ENCODE measurements around the gene SGPP1. TPM values are rescaled to one million over a fixed set of nuclear protein-coding genes. Genes with fewer than 3 reads are reported as not detected.
"Not testable (repeated sequence)": the region's sequence is repeated elsewhere in the genome, so short reads cannot be mapped to it uniquely, and the experiment has no call there.

The SGPP1 gene
- total RNA-seq, 4 donors from 2014 or later, result 17.7 to 47.6 (median 21.5) TPM

GRCh38 chr14:63705561-63706070 is 22.2 kb downstream of the SGPP1 start:
- Histone ChIP-seq H3K9me3 (no peaks in the 10 kb centered on the region), H3K27me3 (no peaks in the 10 kb centered on the region), H3K27ac (no peak overlapping the region), H3K36me3 (no peaks in the 10 kb centered on the region), H3K4me3 (no peak overlapping the region), H3K4me1 (no peaks in the 10 kb centered on the region)
- intact Hi-C loops (cut with DNase I; ENCODE audit: low total_unique reads), result no loop called here
- no peak for DNase-seq
- TF ChIP-seq CTCF (IDR thresholded peaks at IDR 0.05) (no peak), POLR2A (IDR thresholded peaks at IDR 0.05) (no peak)

- H3K27ac ChIP-seq; H3K36me3 ChIP-seq; intact Hi-C loops (cut with DNase I; ENCODE audit: low total_unique reads); H3K27me3 ChIP-seq; H3K4me1 ChIP-seq; DNase-seq; H3K9me3 ChIP-seq; H3K4me3 ChIP-seq: not testable (repeated sequence)
Measured at GRCh38 chr14:63702530-63702929, 25.3 kb downstream of the SGPP1 start.

- Histone ChIP-seq H3K4me1 (no peaks in the 10 kb centered on the region), H3K9me3 (no peaks in the 10 kb centered on the region), H3K27ac (no peak overlapping the region), H3K27me3 (no peaks in the 10 kb centered on the region), H3K36me3 (no peaks in the 10 kb centered on the region), H3K4me3 (no peak overlapping the region)
- TF ChIP-seq POLR2A (IDR thresholded peaks at IDR 0.05) (no peak), CTCF (IDR thresholded peaks at IDR 0.05) (no peak)
- no peak for DNase-seq
- intact Hi-C loops (cut with DNase I; ENCODE audit: low total_unique reads), result no loop called here
Measured at GRCh38 chr14:63701606-63702299, 26.1 kb downstream of the SGPP1 start.

GRCh38 chr14:63692310-63693020 is 35.4 kb downstream of the SGPP1 start:
- no peak for DNase-seq
- Histone ChIP-seq H3K27me3 (no peaks in the 10 kb centered on the region), H3K4me1 (no peaks in the 10 kb centered on the region), H3K9me3 (no peaks in the 10 kb centered on the region), H3K4me3 (no peak overlapping the region), H3K36me3 (no peaks in the 10 kb centered on the region), H3K27ac (no peak overlapping the region)
- TF ChIP-seq CTCF (IDR thresholded peaks at IDR 0.05) (no peak), POLR2A (IDR thresholded peaks at IDR 0.05) (no peak)
- intact Hi-C loops (cut with DNase I; ENCODE audit: low total_unique reads), result no loop called here

GRCh38 chr14:63689132-63689531 is 38.7 kb downstream of the SGPP1 start:
- Histone ChIP-seq H3K4me1 (no peaks in the 10 kb centered on the region), H3K36me3 (no peaks in the 10 kb centered on the region), H3K4me3 (no peak overlapping the region), H3K27me3 (no peaks in the 10 kb centered on the region), H3K9me3 (no peaks in the 10 kb centered on the region), H3K27ac (no peak overlapping the region)
- no peak for TF ChIP-seq CTCF (IDR thresholded peaks at IDR 0.05)
- TF ChIP-seq POLR2A (IDR thresholded peaks at IDR 0.05), result no peak
- no peak for DNase-seq
- intact Hi-C loops (cut with DNase I; ENCODE audit: low total_unique reads), result no loop called here
